K562 (cell line): ENCODE measurements around the gene CALML6. TPM values are rescaled to one million over a fixed set of nuclear protein-coding genes. Genes with fewer than 3 reads are reported as not detected.

Experiments
- ARID3B ChIP-seq: fragments of 250-450 bp; sonication (Bioruptor Pico); IDR thresholded peaks from 2 replicates; pipeline ENCODE4 v1.4.0; 2020; ENCODE audit warnings: borderline replicate concordance
- ATF4 ChIP-seq: fragments of 450-650 bp; formaldehyde crosslinking; IDR thresholded peaks from 2 replicates; pipeline ENCODE4 v1.4.0; 2022; ENCODE audit warnings: mild to moderate bottlenecking, moderate library complexity
- BRF1 ChIP-seq: IDR thresholded peaks from 3 replicates; pipeline ENCODE4 v1.6.1; 2011; ENCODE audit warnings: borderline replicate concordance, mild to moderate bottlenecking; ENCODE audit not compliant: insufficient read length; ENCODE audit errors: extremely low read depth
- CXXC5 ChIP-seq: fragments of 250-450 bp; sonication (Bioruptor Pico); IDR thresholded peaks from 2 replicates; pipeline ENCODE4 v1.8.0; 2022; ENCODE audit warnings: inconsistent platforms, mild to moderate bottlenecking, moderate library complexity
- HMG20A ChIP-seq: fragments of 450-650 bp; formaldehyde crosslinking; conservative IDR thresholded peaks from 2 replicates; pipeline ENCODE4 v1.4.0; 2020; ENCODE audit warnings: mild to moderate bottlenecking, mixed read lengths
- HMGXB4 ChIP-seq: sonication (generic); formaldehyde crosslinking; IDR thresholded peaks from 2 replicates; pipeline ENCODE4 v1.8.1; 2023; ENCODE audit warnings: mild to moderate bottlenecking, missing genetic modification reagents
- MAFF ChIP-seq: IDR thresholded peaks from 2 replicates; pipeline ENCODE4 v1.6.1; 2012; ENCODE audit warnings: low read length, improper control_type of control experiment
- MECOM ChIP-seq: fragments of 250-450 bp; sonication (Bioruptor Pico); IDR thresholded peaks from 2 replicates; pipeline ENCODE4 v1.8.0; 2022; ENCODE audit warnings: inconsistent platforms
- NR1H2 ChIP-seq: sonication (generic); formaldehyde crosslinking; IDR thresholded peaks from 2 replicates; pipeline ENCODE4 v1.4.0; 2020; ENCODE audit warnings: mild to moderate bottlenecking, missing genetic modification reagents
- PHF21A ChIP-seq: fragments of 450-650 bp; IDR thresholded peaks from 2 replicates; pipeline ENCODE4 v1.6.1; 2017; ENCODE audit warnings: low read depth, borderline replicate concordance
- RERE ChIP-seq: sonication (generic); formaldehyde crosslinking; IDR thresholded peaks from 2 replicates; pipeline ENCODE4 v1.8.0; 2023; ENCODE audit warnings: missing genetic modification reagents, mild to moderate bottlenecking, borderline replicate concordance
- STAG1 ChIP-seq: sonication (generic); formaldehyde crosslinking; IDR thresholded peaks from 2 replicates; pipeline ENCODE4 v1.5.0; 2020; ENCODE audit warnings: missing genetic modification reagents, borderline replicate concordance
- TAF1 ChIP-seq: IDR thresholded peaks from 2 replicates; pipeline ENCODE4 v1.6.1; 2011; ENCODE audit warnings: mild to moderate bottlenecking, low read length, moderate library complexity; ENCODE audit not compliant: insufficient read depth, control insufficient read depth, severe bottlenecking; ENCODE audit errors: extremely low read depth
- TAF15 ChIP-seq: fragments of 200-400 bp; formaldehyde crosslinking; IDR thresholded peaks from 2 replicates; pipeline ENCODE4 v1.6.1; 2017; ENCODE audit warnings: mild to moderate bottlenecking, low read depth, low read length, moderate library complexity
- TAL1 ChIP-seq: fragments of 450-650 bp; IDR thresholded peaks from 2 replicates; pipeline ENCODE4 v1.6.1; 2016; ENCODE audit warnings: mild to moderate bottlenecking
- XRCC4 ChIP-seq: IDR thresholded peaks from one replicate; pipeline ENCODE4 v1.6.1; 2011; ENCODE audit not compliant: insufficient read depth, insufficient read length; ENCODE audit errors: extremely low read depth
- ZNF197 ChIP-seq: fragments of 200-800 bp; sonication (Bioruptor generic); IDR thresholded peaks from 2 replicates; pipeline ENCODE4 v1.6.1; 2016; ENCODE audit warnings: low read depth, missing genetic modification characterization, missing compliant biosample characterization
- ZSCAN29 ChIP-seq: fragments of 450-650 bp; IDR thresholded peaks from 2 replicates; pipeline ENCODE4 v1.6.1; 2017
- polyA plus RNA-seq, 8 experiments: library from polyadenylated mRNA; depleted of rRNA in 4 of 8; stranded (reverse) in 5 of 8; unstranded in 3 of 8; fragments of >200 nt; fragmentation: Nextera tagmentation in 2 of 8; fragmentation: Illumina TruSeq in 1 of 8; extraction: Ambion mirVana in 2 of 8; extraction: Trizol in 1 of 8; gene quantifications; 2 replicates each; pipeline versions ENCODE4 v1.2.1 to v1.2.3, GENCODE V29; 2011 to 2014; ENCODE audit warnings: inconsistent platforms in 1 of 8, missing spikeins in 1 of 8
- total RNA-seq, 7 experiments: library from RNA; depleted of rRNA in 6 of 7; stranded (reverse); fragments of >200 nt in 6 of 7; fragmentation: Illumina TruSeq in 2 of 7; extraction: Trizol in 2 of 7; gene quantifications; 2 replicates each; pipeline versions ENCODE4 v1.2.1 to v1.2.3, GENCODE V29; 2011 to 2021; ENCODE audit warnings: low replicate concordance in 1 of 7

Gene CALML6
- total and polyA plus RNA-seq, 9 of the 15 experiments (the other 6 are each of a cell fraction or from before 2014, with no cell fraction given): 0.14 TPM; not detected in 8

- TF ChIP-seq ATF4 (CRISPR knock-in tag) (no peak), TAL1 (peak; percentile 92), RERE (CRISPR knock-in tag) (no peak), ZNF197 (CRISPR knock-in tag) (0 out of 2 replicates have a peak, but pooled peaks have one; percentile 74), TAF15 (no peak), HMG20A (no peak), HMGXB4 (CRISPR knock-in tag) (no peak), CXXC5 (CRISPR knock-in tag) (no peak; the same call in 1 of the 2 replicates), STAG1 (no peak), ARID3B (no peak), MAFF (peak; percentile 66; the same call in 1 of the 2 replicates), NR1H2 (CRISPR knock-in tag) (no peak), XRCC4 (no peak), MECOM (CRISPR knock-in tag) (no peak), TAF1 (no peak), ZSCAN29 (no peak), PHF21A (0 out of 2 replicates have a peak, but pooled peaks have one; percentile 46), BRF1 (no peak)
These were observed 31.8 kb upstream of the CALML6 start (continued) for GRCh38 chr1:1883092-1883873.
